PC-9 (cell line): Measurements from ENCODE around the gene MIOS. TPM values are rescaled to one million over a fixed set of nuclear protein-coding genes. Genes with fewer than 3 reads are reported as not detected.

Experiments
- BruUV-seq: library from RNA; stranded (reverse); fragments of 400-500 nt; replicated peaks from 2 replicates; lab custom pipeline; 2021; lab: Mats Ljungman, UMichigan
- CTCF ChIA-PET: fragments of 300-600 bp; sonication (Branson Sonifier 250); formaldehyde crosslinking; loops from one replicate; lab custom pipeline; 2022; ENCODE audit warnings: antibody characterized with exemption; lab: Charles Lee
- POLR2A ChIA-PET: fragments of 300-600 bp; sonication (Branson Sonifier 250); formaldehyde crosslinking; loops from one replicate; lab custom pipeline; 2022; ENCODE audit warnings: antibody characterized with exemption; ENCODE audit not compliant: unreplicated experiment; lab: Charles Lee
- DNase-seq, 2 experiments: peaks; one replicate each; pipeline versions ENCODE4 v3.0.0 to v3.0.0-alpha.2; 2015 to 2022; ENCODE audit warnings: mixed read lengths in 1 of 2
- H2AFZ ChIP-seq: fragments of 200-600 bp; sonication (generic); 2 replicates; pipeline ENCODE4 v1.8.1; 2017; ENCODE audit warnings: antibody characterized with exemption
- H3F3A ChIP-seq: fragments of 200-600 bp; sonication (generic); 2 replicates; pipeline ENCODE4 v1.8.1; 2017; ENCODE audit warnings: antibody characterized with exemption, mild to moderate bottlenecking, low read depth; ENCODE audit not compliant: insufficient read depth
- H3K27ac ChIP-seq: fragments of 200-600 bp; sonication (generic); 2 replicates; pipeline ENCODE4 v1.6.1; 2016; ENCODE audit warnings: mixed run types
- H3K27me3 ChIP-seq: fragments of 200-600 bp; sonication (generic); 2 replicates; pipeline ENCODE4 v1.6.1; 2016; ENCODE audit warnings: low read depth, mixed run types; ENCODE audit not compliant: insufficient read depth
- H3K36me3 ChIP-seq: fragments of 200-600 bp; sonication (generic); 2 replicates; pipeline ENCODE4 v1.6.1; 2016; ENCODE audit warnings: low read depth, mixed run types
- H3K4me1 ChIP-seq: fragments of 200-600 bp; sonication (generic); replicated peaks from 2 replicates; pipeline ENCODE4 v1.6.1; 2016; ENCODE audit warnings: mixed run types; ENCODE audit not compliant: insufficient read depth
- H3K4me2 ChIP-seq: fragments of 200-600 bp; sonication (generic); 2 replicates; pipeline ENCODE4 v1.6.1; 2017; ENCODE audit warnings: mixed run types
- H3K4me3 ChIP-seq: fragments of 200-600 bp; sonication (generic); 2 replicates; pipeline ENCODE4 v1.6.1; 2016; ENCODE audit warnings: mixed run types
- H3K79me2 ChIP-seq: fragments of 200-600 bp; sonication (generic); 2 replicates; pipeline ENCODE4 v1.6.1; 2017; ENCODE audit warnings: low read depth, mixed run types
- H3K9me2 ChIP-seq: fragments of 200-600 bp; sonication (generic); 2 replicates; pipeline ENCODE4 v1.8.1; 2017; ENCODE audit warnings: mild to moderate bottlenecking; ENCODE audit not compliant: insufficient read depth
- H3K9me3 ChIP-seq: fragments of 200-600 bp; sonication (generic); 2 replicates; pipeline ENCODE4 v1.8.1; 2016; ENCODE audit warnings: low read depth; ENCODE audit not compliant: insufficient read depth
- H4K20me1 ChIP-seq: fragments of 200-600 bp; sonication (generic); 2 replicates; pipeline ENCODE4 v1.8.1; 2017; ENCODE audit not compliant: insufficient read depth
- EZH2 ChIP-seq: fragments of 200-600 bp; sonication (generic); IDR thresholded peaks from 2 replicates; pipeline ENCODE4 v1.8.0; 2017; ENCODE audit warnings: antibody characterized with exemption, low read depth
- intact Hi-C: fragments of 100-400 bp; cut with micrococcal nuclease; formaldehyde crosslinking; loops from one replicate; pipeline ENCODE4 v1.10.0; 2022; ENCODE audit not compliant: unreplicated experiment
- total RNA-seq: library from RNA; stranded (reverse); gene quantifications from 2 replicates; pipeline ENCODE4 v1.2.3, GENCODE V29; 2021
- TF ChIP-seq, protein P1 (sequence below): fragments of 200-600 bp; sonication (generic); conservative IDR thresholded peaks from 2 replicates; pipeline ENCODE4 v1.6.1; 2017; ENCODE audit warnings: mixed run types, antibody characterized with exemption, mild to moderate bottlenecking, moderate library complexity

The MIOS gene
- total RNA-seq, 1 experiment from 2014 or later: 42.0 TPM

DNA sequence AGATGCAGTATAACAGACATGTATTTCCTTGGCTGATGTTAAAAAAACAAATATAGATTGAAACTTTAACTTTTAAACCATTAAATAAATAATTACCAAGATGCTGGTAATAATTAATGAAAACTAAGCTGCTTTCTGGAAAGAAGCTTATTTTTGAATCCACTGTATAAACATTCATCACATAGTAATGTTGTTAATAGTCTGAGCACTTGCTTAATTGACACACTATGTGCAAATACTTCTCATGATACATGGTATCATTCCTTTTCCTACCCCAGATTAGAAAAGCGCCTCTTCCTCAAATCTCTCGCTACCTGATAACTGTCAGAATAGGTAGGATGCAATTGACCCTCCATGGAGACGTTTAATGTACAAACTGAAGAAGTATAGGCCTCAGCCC, 16.0 kb upstream of the MIOS start:
- Histone ChIP-seq H3K4me1 (peaks cover 8% of the 10 kb centered on the region), H3K27ac (no peak overlapping the region), H3K9me2 (no peaks in the 10 kb centered on the region), H3K4me2 (no peak overlapping the region), H3K27me3 (no peaks in the 10 kb centered on the region), H3F3A (no peaks in the 10 kb centered on the region; the same call in 1 of the 2 replicates), H2AFZ (no peak overlapping the region), H3K9me3 (no peaks in the 10 kb centered on the region), H4K20me1 (no peaks in the 10 kb centered on the region), H3K36me3 (no peaks in the 10 kb centered on the region), H3K79me2 (no peaks in the 10 kb centered on the region), H3K4me3 (no peak overlapping the region)
- DNase-seq: no peak
- BruUV-seq: no TSS peak
- intact Hi-C loops: no loop called here
- CTCF ChIA-PET: interaction anchor here (0.5 to 0.6 kb wide), 2 partner anchors 126 to 1663 kb away, joined by 4 to 5 read pairs; no protein-coding TSS in a partner anchor
- no peak for TF ChIP-seq EZH2
- TF ChIP-seq, protein P1, sequence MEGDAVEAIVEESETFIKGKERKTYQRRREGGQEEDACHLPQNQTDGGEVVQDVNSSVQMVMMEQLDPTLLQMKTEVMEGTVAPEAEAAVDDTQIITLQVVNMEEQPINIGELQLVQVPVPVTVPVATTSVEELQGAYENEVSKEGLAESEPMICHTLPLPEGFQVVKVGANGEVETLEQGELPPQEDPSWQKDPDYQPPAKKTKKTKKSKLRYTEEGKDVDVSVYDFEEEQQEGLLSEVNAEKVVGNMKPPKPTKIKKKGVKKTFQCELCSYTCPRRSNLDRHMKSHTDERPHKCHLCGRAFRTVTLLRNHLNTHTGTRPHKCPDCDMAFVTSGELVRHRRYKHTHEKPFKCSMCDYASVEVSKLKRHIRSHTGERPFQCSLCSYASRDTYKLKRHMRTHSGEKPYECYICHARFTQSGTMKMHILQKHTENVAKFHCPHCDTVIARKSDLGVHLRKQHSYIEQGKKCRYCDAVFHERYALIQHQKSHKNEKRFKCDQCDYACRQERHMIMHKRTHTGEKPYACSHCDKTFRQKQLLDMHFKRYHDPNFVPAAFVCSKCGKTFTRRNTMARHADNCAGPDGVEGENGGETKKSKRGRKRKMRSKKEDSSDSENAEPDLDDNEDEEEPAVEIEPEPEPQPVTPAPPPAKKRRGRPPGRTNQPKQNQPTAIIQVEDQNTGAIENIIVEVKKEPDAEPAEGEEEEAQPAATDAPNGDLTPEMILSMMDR: no peak
- POLR2A ChIA-PET: interaction anchor here (0.8 kb wide), 1 partner anchor 449 kb away, joined by 5 read pairs; no protein-coding TSS in a partner anchor

DNA sequence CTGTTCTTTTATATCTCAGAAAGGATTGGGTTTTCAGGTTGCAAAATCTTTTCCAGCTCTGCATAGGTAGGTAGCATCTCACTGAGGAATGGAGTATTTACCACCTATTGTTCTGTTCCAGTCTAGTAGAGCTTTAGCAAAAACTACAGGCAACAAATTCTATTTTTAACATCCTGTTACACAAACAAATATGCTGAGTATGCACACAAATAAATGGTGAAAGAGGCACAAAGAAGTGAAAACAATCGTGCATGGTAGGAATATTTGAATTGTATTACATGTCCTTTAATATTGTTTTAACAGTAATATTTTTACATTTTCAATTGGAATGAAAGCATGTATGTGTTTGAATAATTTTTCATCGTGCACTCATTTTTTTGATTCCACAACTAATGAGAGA, 14.5 kb upstream of the MIOS start:
- H3K9me2 ChIP-seq: no peaks in the 10 kb centered on the region
- POLR2A ChIA-PET: no interaction called here
- no peak overlapping the region for H2AFZ ChIP-seq
- H3F3A ChIP-seq: no peaks in the 10 kb centered on the region; the same call in 1 of the 2 replicates
- BruUV-seq: no TSS peak
- no peaks in the 10 kb centered on the region for H4K20me1 ChIP-seq
- H3K27ac ChIP-seq: no peak overlapping the region
- no peaks in the 10 kb centered on the region for H3K9me3 ChIP-seq
- H3K4me2 ChIP-seq: no peak overlapping the region
- DNase-seq: no peak
- CTCF ChIA-PET: no interaction called here
- no peaks in the 10 kb centered on the region for H3K27me3 ChIP-seq
- peaks cover 8% of the 10 kb centered on the region for H3K4me1 ChIP-seq
- H3K36me3 ChIP-seq: no peaks in the 10 kb centered on the region
- no peak for TF ChIP-seq EZH2
- TF ChIP-seq, protein P1: no peak
- intact Hi-C loops: no loop called here
- H3K4me3 ChIP-seq: no peak overlapping the region
- no peaks in the 10 kb centered on the region for H3K79me2 ChIP-seq

DNA sequence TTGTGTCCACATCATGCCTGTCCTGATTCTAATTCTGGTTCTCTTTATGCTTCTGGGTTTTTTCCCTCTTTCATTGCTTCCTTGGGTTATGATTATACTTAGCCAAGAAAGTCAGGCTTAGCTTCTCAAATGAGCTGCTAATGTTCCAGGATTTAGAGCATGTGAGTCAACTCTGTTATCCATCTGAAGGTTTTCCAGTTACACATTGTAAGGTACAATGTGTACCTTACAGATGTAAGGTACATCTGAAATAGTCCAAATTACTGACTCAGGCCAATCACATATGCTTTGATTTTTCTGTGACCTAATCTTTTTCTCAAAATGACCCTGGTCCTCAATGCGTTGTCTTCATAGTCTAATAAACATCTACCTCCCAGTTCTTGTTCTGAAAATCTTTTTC, 13.3 kb upstream of the MIOS start:
- H3K4me2 ChIP-seq: no peak overlapping the region
- no peak for DNase-seq
- H3K79me2 ChIP-seq: no peaks in the 10 kb centered on the region
- no peak overlapping the region; the same call in 1 of the 2 replicates for H2AFZ ChIP-seq
- H3K27ac ChIP-seq: no peak overlapping the region
- no peaks in the 10 kb centered on the region for H3K9me2 ChIP-seq
- no peaks in the 10 kb centered on the region for H4K20me1 ChIP-seq
- no peak overlapping the region for H3K4me3 ChIP-seq
- BruUV-seq: no TSS peak
- intact Hi-C loops: no loop called here
- no peaks in the 10 kb centered on the region for H3K36me3 ChIP-seq
- TF ChIP-seq, protein P1: no peak
- TF ChIP-seq EZH2: no peak
- no peaks in the 10 kb centered on the region for H3K27me3 ChIP-seq
- no peaks in the 10 kb centered on the region for H3K9me3 ChIP-seq
- POLR2A ChIA-PET: no interaction called here
- H3F3A ChIP-seq: no peaks in the 10 kb centered on the region; the same call in 1 of the 2 replicates
- CTCF ChIA-PET: no interaction called here
- H3K4me1 ChIP-seq: peaks cover 8% of the 10 kb centered on the region
